Psoas muscle (tissue), 8 donors: ENCODE measurements around the gene UNC5B. TPM values are rescaled to one million over a fixed set of nuclear protein-coding genes. Genes with fewer than 3 reads are reported as not detected.

Experiments
- ATAC-seq, 4 donors: fragments of 200-7000 bp; cut with Tn5 transposase; one replicate each; pipeline ENCODE4 v1.9.1; 2020; ENCODE audit warnings: moderate library complexity in 3 of 4, mild to moderate bottlenecking in 2 of 4
- DNase-seq, 2 donors: peaks; one replicate each; pipeline ENCODE4 v3.0.0-alpha.2; 2020
- H3K27ac ChIP-seq: fragments of 200-600 bp; one replicate; pipeline ENCODE4 v1.8.0; 2022
- H3K27me3 ChIP-seq, 3 donors: fragments of 200-600 bp in 1 of 3; one replicate each; pipeline versions ENCODE4 v1.6.1 to v1.8.0; 2013 to 2022; ENCODE audit warnings: low read length in 2 of 3, mild to moderate bottlenecking in 2 of 3, moderate library complexity in 1 of 3; ENCODE audit not compliant: insufficient read depth in 3 of 3
- H3K36me3 ChIP-seq, 2 donors: fragments of 200-600 bp in 1 of 2; one replicate each; pipeline versions ENCODE4 v1.6.1 to v1.8.0; 2013 to 2022; ENCODE audit warnings: low read depth in 1 of 2, mild to moderate bottlenecking in 1 of 2, moderate library complexity in 1 of 2; ENCODE audit not compliant: insufficient read depth in 1 of 2
- H3K4me1 ChIP-seq: fragments of 200-600 bp; one replicate; pipeline ENCODE4 v1.8.0; 2022
- H3K4me3 ChIP-seq: fragments of 200-600 bp; one replicate; pipeline ENCODE4 v1.8.0; 2022; ENCODE audit warnings: mild to moderate bottlenecking
- H3K9me3 ChIP-seq: fragments of 200-600 bp; one replicate; pipeline ENCODE4 v1.8.0; 2022
- WGBS, 3 donors: extraction: QIAGEN DNeasy Blood & Tissue Kit; methylation state at CpG; one replicate each; pipeline versions ENCODE4 v1.1.6 to v1.1.7; 2013; 5-methylcytosine and 5-hydroxymethylcytosine counted together
- intact Hi-C, 2 donors: fragments of 100-400 bp; cut with DNase I; formaldehyde crosslinking; loops; one replicate each; pipeline versions ENCODE4 v1.11.0 to v1.14.2; 2022
- polyA plus RNA-seq, 3 donors: library from polyadenylated mRNA; stranded (reverse); fragments of 200-250 nt; gene quantifications; one replicate each; pipeline ENCODE4 v1.2.3, GENCODE V29; 2013
- total RNA-seq, 4 donors: library from RNA; stranded (reverse); fragmentation: NEBNext Ultra II Directional in 2 of 4; extraction: Animal tissue kit (Norgen Biotek cat#: 25700) in 2 of 4; gene quantifications; one replicate each; pipeline versions ENCODE4 v1.2.1 to v1.2.4, GENCODE V29; 2021 to 2023
- TF ChIP-seq, protein P1 (sequence below): fragments of 200-600 bp; IDR thresholded peaks from one replicate; pipeline ENCODE4 v1.8.0; 2022; ENCODE audit warnings: antibody characterized with exemption
- donor health status: healthy with polysubstance abuse.
- donor health status: DM: no; HTN: no; CAD: no; lungs with moderate emphysema.
- donor health status: Bipolar disorder and iron deficiency.
- donor health status: healthy.
- donor health status: DM: yes; HTN: yes; CAD: no.
- donor health status: DM: no; HTN: no; CAD: no.
- donor health status: DM: no; HTN: no; CAD: no.
- donor health status: DM: yes; HTN: yes; CAD: no.

UNC5B gene
- total and polyA plus RNA-seq, 7 donors: 0.65 to 5.7 (median 1.3) TPM

DNA sequence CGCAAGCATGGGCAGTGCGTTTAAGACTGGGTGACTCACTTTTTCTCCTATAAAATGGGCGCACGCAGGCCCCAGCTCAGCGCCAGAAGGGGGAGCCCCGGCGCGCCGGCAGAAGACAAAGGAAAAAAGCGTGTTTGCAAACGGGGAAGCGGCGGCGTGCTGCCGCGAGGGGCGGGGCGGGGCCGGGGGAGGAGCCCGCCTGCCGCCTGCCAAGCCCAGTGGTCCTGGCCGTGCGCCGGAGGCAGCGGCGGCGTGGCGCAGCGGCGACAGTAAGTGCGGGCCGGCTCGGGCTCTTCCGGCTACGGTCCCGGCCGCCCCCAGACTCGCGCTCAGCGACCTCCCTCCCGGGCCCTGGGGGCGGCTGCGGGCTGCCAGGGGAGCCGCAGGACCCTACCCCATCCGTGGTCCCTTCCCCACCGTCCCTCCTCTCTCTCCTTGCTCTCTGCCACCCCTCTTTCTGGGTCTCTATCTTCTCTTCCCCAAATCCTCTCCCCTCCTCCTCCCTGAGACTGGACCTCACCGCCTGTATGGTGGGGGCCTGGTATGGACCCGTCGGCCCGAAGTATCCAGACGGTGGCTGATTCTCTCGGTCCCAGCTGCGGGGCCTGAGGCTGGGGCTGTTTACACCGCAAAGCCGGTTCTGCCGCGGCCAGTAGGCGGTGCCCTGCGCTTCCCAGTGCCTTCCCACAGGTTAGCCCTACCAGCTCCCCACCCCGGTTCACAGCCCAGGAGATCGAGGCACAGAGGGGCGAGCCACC lies 106.9 kb downstream of the UNC5B start, which contains the start of gene SLC29A3:
Gene SLC29A3 (plus strand): TSS at position 218 of the 758 bp plus-strand sequence. CDS start 51 bp downstream, at position 269.
- peak within 1 kb of the TSS; percentile 73 for H3K4me3 ChIP-seq
- peak; percentile 86 to 89 for DNase-seq
- TF ChIP-seq, protein P1, sequence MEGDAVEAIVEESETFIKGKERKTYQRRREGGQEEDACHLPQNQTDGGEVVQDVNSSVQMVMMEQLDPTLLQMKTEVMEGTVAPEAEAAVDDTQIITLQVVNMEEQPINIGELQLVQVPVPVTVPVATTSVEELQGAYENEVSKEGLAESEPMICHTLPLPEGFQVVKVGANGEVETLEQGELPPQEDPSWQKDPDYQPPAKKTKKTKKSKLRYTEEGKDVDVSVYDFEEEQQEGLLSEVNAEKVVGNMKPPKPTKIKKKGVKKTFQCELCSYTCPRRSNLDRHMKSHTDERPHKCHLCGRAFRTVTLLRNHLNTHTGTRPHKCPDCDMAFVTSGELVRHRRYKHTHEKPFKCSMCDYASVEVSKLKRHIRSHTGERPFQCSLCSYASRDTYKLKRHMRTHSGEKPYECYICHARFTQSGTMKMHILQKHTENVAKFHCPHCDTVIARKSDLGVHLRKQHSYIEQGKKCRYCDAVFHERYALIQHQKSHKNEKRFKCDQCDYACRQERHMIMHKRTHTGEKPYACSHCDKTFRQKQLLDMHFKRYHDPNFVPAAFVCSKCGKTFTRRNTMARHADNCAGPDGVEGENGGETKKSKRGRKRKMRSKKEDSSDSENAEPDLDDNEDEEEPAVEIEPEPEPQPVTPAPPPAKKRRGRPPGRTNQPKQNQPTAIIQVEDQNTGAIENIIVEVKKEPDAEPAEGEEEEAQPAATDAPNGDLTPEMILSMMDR: peak; percentile 51
- intact Hi-C loops: loop anchor here (5.0 to 10.0 kb wide), 8 partner anchors 63 to 1026 kb away; no protein-coding TSS in a partner anchor
- 2 to 5% (median 2%) methylated on average over 28 to 62 of the region's 62 CpGs for WGBS, 3 donors
- H3K4me1 ChIP-seq: peaks cover 10% of the 10 kb centered on the region
- H3K36me3 ChIP-seq: peaks cover 0 to 17% of the 10 kb centered on the region in 2 donors
- H3K27ac ChIP-seq: peak within 1 kb of the TSS; percentile 70
- ATAC-seq: peak; percentile 88 to 95 (median 92)
- H3K9me3 ChIP-seq: no peaks in the 10 kb centered on the region
- no peaks in the 10 kb centered on the region for H3K27me3 ChIP-seq

DNA sequence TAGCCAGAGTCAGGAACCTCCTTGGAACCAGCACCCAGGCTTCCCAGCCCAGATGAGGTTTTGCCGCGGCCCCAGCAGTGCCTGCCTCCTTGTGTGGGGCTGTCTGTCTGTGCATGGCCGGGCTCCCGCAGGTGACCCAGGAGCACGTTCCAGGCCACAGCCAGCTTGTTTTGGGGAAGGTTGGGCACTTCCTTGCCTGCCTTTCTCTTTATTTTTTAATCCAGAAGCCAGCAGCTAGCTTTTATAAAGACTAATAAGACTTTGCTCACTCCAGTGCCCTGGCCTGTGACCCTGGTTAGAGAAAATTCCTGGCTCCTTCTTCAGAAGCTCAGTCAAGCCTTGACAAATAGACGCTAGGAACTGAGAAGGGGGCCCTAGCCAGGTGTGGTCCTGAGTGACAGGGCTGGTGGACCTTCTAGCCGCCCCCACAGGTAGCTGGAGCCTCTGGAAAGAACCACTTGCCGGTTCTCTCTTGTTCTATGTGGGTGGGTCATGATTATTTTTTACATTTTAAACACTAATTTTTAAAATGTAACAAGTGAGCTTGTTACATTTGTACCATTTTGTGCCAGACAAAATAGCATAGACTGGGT lies 107.5 kb downstream of the UNC5B start:
- intact Hi-C loops: loop anchor here (5.0 to 10.0 kb wide), 8 partner anchors 62 to 1025 kb away; no protein-coding TSS in a partner anchor
- Histone ChIP-seq H3K9me3 (no peaks in the 10 kb centered on the region), H3K27me3 (no peaks in the 10 kb centered on the region), H3K36me3 (peaks cover 0 to 18% of the 10 kb centered on the region in 2 donors), H3K4me3 (peak overlapping the region; percentile 73), H3K4me1 (peaks cover 10% of the 10 kb centered on the region), H3K27ac (peak overlapping the region; percentile 70)
- TF ChIP-seq, protein P1: peak; percentile 2
- DNase-seq (no peak), ATAC-seq (no peak)
- WGBS, 3 donors: 57 to 63% (median 60%) methylated on average over 8 of the region's 8 CpGs

DNA sequence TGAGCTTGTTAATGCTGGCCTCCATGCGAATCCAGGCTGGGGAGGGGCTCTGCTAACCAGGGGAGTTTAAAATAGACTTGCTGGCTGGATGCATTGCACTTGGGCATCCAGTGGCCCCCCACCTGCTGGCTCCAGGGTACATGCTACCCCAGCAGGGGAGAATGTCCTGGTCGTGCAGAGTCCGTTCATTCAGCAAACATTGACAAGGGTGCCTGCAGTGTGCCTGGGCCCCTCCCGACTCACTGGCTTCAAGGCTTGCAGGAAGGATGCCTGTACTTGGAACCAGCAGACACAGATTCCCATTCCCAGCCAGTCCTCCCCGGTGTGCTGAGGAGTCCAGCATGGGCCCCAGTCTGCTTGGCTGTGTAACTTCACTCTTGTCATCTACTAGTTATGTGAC lies 108.2 kb downstream of the UNC5B start:
- H3K27me3 ChIP-seq: no peaks in the 10 kb centered on the region
- 55 to 82% (median 73%) methylated on average over 5 of the region's 5 CpGs for WGBS, 3 donors

GRCh38 chr10:71321386-71321785 lies 109.0 kb downstream of the UNC5B start:
- no peaks in the 10 kb centered on the region for H3K9me3 ChIP-seq
- H3K27ac ChIP-seq: no peak overlapping the region
- ATAC-seq (no peak), DNase-seq (no peak)
- 19 to 60% (median 33%) methylated on average over 1 of the region's 1 CpG for WGBS, 3 donors
- no peaks in the 10 kb centered on the region for H3K27me3 ChIP-seq
- peaks cover 14% of the 10 kb centered on the region for H3K4me1 ChIP-seq
- H3K36me3 ChIP-seq: peaks cover 0 to 18% of the 10 kb centered on the region in 2 donors
- intact Hi-C loops: no loop called here
- H3K4me3 ChIP-seq: no peak overlapping the region
- TF ChIP-seq, protein P1: no peak

More for the DNA sequence above, 108.2 kb downstream of the UNC5B start:
- Histone ChIP-seq H3K27ac (no peak overlapping the region), H3K4me1 (peaks cover 10% of the 10 kb centered on the region), H3K4me3 (no peak overlapping the region), H3K9me3 (no peaks in the 10 kb centered on the region), H3K36me3 (peaks cover 0 to 18% of the 10 kb centered on the region in 2 donors)
- ATAC-seq (no peak), DNase-seq (no peak)
- intact Hi-C loops: no loop called here
- TF ChIP-seq, protein P1: no peak
